CD4-positive, alpha-beta T cell treated with Interleukin-21 for 1 hour (primary cell): Measurements from ENCODE around the gene GNA12.

ENCODE experiments used
- DNase-seq: peaks from one replicate; pipeline ENCODE4 v3.0.0-alpha.2; 2020

GNA12 gene

DNA sequence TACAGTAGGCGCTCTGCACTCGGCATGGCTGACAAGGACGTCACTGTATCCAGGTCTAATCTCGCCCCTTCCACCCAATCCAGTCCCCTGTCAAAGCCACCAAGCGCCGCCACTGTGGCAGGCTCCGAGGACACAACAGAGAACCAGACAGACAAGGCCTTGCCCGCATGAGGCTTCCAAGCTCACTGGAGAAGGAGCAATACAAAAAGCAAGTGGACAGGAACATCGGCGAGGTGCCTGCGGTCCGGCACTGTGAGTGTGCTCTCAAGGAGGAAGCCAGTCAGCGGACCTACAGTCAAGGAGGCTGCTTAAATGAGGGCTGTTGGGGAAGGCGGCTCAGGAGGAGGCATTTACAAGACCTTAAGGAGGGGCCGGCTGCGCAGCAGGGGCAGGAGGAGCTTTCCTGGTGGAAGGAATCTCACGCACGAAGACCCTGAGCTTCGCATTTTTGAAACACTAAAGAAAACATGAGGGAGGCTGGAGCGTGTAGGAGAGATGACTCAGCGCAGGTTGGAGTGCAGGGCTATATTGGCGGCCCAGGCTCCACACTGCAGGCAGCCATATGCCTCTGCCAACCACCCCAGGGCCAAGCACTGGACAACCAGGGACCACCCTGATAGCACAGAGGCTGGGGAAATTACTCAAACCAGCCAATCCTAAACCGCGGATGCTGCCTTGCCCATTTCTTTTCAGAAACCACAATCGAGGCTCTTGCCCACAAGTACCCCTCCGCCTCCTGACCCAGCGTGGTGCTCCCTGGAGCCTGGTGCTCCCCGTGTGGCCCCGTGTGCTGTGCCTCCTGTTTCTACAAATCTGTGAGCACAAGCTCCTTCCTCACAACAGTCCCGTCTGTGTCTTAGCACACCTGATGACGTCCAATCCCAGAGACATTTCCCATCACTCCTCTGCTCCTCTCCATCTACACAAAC lies 28.9 kb downstream of the GNA12 start:
- DNase-seq = no peak

- no peak for DNase-seq
Measured at GRCh38 chr7:2814186-2814945, 29.7 kb downstream of the GNA12 start.

- no peak for DNase-seq
Measured at GRCh38 chr7:2813350-2814185, 30.5 kb downstream of the GNA12 start.

GRCh38 chr7:2812831-2813230 lies 31.3 kb downstream of the GNA12 start:
- DNase-seq = no peak

DNA sequence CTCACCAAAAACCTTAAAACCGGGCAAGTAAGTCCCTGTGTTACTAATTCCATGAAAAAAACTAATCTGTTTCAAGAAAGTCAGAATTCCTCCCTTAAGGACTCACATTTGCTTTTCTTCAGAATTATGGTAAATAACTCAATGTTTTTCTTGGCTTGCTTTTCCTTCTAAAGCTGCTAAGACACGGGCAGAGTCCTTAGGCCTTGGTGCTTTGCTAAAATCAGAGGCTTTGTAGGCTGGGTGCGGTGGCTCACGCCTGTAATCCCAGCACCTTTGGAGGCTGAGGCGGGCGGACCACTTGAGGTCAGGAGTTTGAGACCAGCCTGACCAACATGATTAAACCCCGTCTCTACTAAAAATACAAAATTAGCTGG lies 32.0 kb downstream of the GNA12 start:
- no peak for DNase-seq

DNA sequence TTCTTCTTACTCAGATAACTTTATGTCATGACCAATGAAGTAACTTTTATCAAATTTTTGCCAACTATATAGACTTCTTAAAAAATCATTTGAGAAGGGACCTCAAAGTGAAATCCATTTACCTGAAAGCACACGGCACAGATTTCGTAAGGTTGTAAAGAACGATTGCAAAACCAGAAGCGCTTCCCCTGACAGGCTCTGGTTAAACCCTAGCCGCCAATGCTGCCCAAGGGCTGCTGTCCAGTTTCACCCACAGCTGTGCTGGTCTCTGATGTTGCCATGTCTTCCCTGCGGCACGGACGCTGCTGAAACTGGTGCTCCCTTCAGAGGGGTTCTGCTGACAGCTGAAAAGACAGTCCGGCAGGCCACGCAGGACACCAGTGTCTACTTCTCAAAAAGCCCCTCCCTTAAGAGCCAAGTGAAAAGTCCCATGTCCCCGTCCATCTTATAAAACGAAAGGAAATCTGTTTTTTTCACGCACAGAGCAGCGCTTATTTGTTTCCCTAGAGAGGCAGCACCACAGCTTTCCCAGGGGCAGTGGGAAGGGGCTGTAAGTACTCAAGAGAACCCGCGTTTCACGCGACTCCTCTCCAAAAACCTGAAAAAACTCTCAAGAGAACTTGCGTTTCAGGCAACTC lies 32.5 kb downstream of the GNA12 start:
- no peak for DNase-seq

- DNase-seq = no peak
Measured at GRCh38 chr7:2810682-2811415, 33.3 kb downstream of the GNA12 start.

DNA sequence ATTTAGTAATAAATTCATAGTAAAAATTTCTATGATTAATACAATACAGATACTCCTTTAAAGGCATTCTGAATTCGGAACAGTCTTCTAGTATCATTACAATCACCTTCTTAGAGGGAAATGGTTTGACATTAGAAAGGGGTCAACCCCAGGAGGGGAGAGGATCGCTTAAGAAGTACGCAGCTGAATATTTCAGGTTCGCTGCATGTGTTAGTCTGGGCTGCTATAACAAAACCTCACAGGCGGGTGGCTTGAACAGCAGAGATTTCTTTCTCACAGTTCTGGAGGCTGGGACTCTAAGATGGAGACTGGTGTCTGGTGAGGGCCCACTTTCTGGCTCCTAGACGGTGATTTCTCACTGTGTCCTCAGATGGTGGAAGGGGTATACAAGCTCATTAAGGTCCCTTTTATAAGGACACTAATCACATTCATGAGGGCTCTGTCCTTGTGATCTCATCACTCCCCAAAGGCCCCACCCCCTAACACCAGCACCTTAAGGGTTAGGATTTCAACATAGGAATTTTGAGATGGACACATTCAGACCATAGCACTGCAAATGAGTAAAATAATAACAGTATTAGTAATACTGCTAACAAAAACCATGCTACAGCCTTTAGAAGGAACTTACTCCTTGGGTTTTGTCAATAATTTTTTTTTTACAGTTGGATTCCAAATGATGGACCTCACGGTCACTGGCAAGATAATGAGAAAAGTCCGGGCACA lies 34.0 kb downstream of the GNA12 start:
- DNase-seq = no peak

DNA sequence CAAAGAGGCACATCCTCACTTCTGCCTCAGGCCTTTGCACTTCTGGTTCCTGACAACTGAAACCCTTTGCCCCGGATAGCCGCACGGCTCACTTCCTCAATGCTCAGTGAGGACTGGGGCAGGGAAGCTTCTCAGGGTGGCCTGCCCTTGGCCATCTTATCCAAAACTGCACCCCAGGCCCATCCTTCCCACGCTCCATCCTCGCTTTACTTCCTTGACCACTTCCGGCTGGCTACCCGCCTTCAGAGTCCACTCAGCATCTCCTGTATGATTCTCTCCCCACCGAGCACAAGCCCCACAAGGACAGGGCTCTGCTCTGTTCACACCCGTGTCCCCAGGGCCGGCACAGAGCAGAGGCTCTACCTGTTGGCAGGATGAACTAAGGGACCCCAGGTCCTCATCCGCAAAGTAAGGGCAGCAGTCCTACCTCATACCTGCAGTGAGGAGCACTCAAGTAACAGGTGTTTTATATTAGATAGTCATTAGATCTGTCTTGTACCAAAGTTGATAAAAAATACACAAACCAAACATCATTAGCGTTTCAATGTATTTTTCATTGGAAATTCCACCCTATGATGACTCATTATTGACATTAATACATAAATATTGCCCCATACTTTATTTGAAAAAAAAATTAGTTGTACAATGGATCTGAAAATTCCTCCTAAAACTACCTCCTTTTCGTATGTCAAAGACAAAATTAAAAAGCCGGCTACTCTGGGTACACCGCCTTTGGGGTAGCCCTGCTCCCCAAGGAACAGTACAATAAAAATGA lies 35.0 kb downstream of the GNA12 start:
- DNase-seq = peak; percentile 10

GRCh38 chr7:2807845-2808772 lies 36.0 kb downstream of the GNA12 start:
- DNase-seq = no peak

GRCh38 chr7:2807460-2807844 lies 36.7 kb downstream of the GNA12 start:
- no peak for DNase-seq

DNA sequence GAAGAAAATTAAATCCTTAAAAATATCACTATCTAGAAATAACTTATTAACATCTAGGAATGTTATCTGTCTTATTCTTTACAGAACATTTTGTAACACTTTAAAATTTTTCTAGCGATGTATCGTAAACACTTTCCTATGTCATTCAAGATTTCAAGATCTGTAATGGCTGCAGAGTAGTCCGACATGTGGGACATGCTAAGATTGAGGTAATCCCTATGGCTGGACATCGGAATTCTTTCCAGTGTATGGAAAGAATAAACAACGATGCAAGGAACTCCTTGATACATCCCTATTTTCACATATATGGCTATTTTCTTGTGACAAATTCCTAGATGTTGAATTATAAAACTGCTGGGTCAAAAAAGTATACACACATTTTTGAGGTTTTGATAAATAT lies 37.5 kb downstream of the GNA12 start:
- DNase-seq = no peak

DNA sequence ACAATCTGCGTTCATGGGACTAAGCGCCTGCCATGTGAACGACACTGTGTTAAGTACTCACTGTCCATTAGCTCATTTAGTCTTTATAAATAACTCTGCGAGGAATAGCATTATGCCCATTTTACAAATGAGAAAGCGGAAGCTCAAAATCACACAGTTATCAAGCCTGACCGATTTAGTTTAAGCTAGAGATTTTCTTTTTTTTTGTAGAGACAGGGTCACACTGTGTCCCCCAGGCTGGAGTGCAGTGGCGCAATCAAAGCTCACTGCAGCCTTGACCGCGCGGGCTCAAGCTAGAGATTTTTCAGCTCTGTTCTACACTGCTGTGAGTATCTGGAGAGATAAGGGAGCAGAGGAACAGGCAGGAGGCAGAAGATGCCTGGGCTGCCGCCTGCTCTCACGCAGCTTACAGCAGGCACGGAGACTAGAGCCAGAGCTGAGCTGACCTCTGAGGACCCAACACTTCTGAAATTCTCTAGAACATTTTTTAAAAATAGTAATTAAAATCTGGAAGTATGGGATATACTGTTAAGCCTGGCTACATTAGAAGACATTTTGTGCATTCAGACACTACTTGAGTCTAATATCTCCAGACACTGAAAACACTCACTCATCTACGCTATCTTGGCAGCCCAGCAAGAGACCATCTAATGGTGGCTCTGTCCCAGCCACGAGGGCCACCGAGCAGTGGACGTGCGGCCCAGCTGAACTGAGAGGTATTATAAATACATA lies 38.7 kb downstream of the GNA12 start:
- DNase-seq = no peak

GRCh38 chr7:2804227-2804763 lies 39.8 kb downstream of the GNA12 start:
- no peak for DNase-seq

DNA sequence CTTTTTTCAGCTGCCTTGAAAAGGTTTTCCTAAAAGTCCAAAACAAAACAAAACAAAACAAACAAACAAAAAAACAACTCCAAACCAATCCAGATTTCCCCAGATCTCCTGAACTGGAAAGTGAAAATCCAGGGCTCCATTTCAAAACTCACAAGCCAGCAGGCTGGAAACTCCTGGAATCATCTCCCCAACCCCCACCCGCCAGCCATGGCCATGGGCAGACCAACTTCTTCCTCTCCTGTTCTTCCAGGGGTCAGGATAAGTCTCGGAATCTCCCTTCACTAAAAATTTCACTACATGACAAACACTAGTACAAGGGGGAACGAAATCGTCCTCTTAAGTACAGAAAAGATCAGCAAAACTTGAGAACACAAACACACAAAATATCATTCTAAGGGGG lies 40.4 kb downstream of the GNA12 start:
- DNase-seq = no peak

DNA sequence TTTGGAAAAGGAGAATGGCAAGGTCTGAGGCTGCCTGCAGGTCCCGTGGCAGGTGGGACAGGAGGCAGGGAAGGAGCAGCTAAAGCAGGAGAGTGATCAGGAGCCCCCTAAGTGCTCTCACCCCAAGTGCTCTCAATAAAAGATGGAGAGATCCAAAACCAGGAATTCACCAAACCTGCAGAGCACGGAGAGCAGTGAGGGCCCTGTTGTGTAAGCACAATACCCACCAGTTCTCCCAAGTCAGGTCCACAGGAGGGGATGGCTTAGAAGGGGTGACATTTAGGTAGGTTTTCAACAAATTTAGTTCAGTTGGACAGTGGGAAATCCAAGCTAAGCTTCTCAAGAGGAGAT lies 40.8 kb downstream of the GNA12 start:
- no peak for DNase-seq

- DNase-seq = no peak
Measured at GRCh38 chr7:2802504-2803341, 41.4 kb downstream of the GNA12 start.

DNA sequence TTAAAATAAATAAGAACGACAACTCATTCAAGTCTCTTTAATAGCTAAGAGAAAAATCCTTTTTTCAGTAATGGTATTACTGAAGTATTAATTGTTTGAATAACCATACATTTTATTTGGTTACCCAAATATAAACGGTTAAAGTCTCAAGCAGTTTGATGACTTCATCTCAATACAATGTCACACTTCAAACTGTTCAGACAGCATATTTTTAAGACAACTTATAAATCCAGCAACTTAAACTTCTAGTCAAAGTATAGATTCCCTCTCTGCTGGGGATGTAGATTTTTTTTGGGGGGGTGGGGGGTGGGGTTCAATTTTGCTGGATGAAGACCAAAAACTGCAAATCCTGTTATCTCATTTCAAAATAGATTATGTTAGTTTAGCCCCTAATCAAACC lies 42.0 kb downstream of the GNA12 start:
- no peak for DNase-seq
